NCI-H748 treated with DMSO at 0.1 percent for 48 hours (cell line): ENCODE measurements around the gene IBA57.
"Not testable (repeated sequence)": the region's sequence is repeated elsewhere in the genome, so short reads cannot be mapped to it uniquely, and the experiment has no call there.

Experiments used
- DNase-seq: peaks from one replicate; lab custom pipeline; 2025; lab: John Stamatoyannopoulos, UW

The IBA57 gene

DNA sequence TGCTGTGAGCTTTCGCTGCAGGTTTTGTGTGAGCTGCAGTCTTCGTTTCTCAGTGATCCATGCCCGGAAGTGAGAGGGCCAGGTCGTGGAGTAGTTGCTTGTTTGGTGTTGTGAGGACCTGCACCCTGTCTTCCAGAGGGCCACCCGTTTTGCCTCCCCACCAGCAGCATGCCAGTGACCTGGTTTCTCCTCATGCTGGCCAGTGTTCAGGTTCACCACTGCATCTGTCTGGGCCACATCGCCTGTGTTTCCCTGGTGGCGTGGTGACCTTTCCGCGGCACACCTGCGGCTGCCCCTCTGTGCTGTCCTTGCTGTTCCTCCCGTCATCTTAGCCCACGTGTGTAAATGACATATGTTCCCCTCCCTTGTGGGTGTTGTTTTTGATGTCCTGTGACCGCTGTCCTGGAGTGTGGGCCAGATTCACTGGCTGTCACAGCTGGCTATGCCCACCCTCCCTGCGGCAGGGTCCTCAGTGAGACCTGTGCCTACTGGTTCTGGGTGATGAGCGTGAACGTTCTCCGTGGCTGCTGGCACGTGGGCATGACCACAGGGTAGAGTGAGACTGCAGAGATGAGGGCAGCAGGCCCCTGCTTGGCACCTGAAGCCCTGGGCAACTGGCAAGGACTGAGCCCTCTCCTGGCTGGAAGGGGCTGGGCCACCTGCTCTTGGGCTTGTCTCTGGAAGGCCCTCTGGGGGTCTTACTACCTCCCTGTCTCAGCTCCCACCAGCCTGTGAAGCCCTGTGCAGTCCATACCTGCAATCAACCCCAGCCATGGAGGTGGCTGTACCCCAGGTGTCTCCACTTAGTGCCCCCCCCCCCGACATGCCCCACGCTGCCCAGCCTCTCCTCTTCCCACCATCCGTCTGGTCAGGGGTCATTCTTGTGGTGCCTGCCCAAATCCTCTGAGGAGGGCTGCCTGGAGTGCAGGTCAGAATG lies 7.3 kb downstream of the IBA57 start:
- DNase-seq: no peak

DNA sequence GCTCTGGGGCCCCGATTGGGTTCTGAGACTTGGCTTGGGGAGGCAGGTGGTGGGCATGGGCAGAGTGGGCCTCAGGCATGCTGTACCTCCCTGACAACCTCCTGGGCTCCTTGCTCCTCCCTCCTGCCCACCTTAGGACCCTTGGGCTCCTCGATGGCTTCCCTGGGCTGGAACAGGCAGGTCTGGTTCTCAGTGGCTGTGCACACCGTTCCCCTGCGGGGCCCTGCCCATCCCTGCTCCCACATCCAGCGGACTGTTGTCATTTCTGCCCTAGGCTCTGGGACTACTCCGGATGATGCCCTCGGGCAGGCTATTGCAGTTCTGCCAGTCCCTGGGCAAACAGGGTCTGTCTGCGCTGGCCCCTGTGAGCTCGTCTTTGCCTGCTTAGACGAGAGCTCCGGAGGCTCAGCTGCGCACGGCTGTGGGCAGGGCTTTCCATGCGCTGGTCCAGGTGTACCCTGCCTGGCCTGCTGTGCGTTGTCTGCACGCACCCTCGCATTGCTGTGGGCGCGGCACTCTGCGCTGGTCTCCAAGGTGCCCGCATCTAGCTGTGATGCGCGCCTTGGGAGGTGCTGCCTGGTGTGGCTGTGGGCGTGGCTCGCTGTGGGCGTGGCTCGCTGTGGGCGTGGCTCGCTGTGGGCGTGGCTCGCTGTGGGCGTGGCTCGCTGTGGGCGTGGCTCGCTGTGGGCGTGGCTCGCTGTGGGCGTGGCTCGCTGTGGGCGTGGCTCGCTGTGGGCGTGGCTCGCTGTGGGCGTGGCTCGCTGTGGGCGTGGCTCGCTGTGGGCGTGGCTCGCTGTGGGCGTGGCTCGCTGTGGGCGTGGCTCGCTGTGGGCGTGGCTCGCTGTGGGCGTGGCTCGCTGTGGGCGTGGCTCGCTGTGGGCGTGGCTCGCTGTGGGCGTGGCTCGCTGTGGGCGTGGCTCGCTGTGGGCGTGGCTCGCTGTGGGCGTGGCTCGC lies 8.2 kb downstream of the IBA57 start:
- DNase-seq: not testable (repeated sequence)

DNA sequence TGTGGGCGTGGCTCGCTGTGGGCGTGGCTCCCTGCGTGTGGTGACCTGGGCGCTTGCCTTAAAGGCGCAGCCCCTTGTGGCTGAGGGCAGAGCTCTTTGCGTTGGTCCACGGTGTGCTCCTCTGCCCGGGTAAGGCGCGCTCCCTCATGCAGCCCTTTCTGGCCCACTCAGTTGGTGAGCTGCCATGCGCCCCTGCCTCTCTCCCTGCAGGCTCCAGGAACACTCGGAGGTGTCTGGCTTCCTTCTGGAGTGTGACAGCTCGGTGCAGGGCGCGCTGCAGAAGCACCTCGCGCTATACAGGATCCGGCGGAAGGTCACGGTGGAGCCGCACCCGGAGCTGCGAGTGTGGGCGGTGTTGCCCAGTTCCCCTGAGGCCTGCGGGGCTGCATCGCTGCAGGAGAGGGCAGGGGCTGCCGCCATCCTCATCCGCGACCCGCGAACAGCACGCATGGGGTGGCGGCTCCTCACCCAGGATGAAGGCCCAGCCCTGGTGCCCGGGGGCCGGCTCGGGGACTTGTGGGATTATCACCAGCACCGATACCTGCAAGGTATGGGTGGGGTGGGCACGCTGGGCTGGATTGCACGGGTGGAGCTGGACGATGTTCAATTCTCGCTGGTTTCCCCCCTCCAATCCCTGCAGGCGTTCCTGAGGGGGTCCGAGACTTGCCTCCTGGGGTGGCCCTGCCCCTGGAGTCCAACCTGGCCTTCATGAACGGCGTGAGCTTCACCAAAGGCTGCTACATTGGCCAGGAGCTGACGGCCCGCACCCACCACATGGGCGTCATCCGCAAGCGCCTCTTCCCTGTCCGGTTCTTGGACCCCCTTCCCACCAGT lies 9.1 kb downstream of the IBA57 start:
- no peak for DNase-seq

DNA sequence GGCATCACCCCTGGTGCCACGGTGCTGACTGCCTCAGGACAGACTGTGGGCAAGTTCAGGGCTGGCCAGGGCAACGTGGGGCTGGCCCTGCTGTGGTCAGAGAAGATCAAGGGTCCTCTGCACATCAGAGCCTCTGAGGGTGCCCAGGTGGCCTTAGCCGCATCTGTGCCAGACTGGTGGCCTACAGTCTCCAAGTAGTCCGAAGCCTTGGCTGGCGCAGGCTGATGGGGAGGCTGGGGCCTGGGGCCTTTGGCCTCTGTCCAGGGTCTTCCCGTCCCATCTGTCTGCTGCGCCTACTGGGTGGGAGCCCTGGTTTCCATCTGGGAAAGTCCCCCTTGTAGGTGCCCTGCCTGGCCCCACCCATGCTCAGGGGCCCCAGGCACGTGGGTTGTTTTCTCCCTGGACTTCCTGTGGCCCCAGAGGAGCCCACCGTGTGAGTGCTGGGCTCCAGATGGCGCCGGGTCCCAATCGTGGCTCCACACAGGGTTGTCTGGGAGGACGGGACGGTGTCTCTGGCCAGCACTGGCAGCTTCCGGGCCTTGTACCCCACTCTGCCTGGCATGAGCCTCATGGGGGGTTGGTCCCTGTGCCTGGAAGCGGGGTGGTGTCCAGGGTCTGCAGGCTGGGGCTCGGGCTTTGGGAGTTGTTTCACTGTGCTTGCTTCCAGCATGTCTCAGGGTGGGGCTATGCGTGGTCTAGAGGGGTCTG lies 9.9 kb downstream of the IBA57 start:
- no peak for DNase-seq

DNA sequence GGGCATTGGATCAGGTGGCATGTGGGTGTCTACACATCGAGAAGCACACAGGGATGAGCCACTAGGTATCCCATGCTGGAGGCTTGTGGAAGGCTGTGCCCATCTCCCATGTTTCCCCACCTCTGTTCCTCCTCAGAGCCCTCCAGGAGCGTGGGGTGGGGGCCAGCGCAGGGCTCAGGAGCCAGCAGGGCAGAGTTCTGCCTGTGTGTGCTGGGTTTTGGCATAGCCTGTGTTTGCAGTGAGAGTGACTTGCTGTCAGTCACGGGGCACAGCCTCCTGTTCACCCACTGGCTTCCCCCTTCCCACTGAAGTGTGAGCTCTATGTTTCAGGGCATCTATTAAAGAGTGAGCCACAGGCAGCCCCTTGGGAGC lies 10.4 kb downstream of the IBA57 start:
- no peak for DNase-seq

DNA sequence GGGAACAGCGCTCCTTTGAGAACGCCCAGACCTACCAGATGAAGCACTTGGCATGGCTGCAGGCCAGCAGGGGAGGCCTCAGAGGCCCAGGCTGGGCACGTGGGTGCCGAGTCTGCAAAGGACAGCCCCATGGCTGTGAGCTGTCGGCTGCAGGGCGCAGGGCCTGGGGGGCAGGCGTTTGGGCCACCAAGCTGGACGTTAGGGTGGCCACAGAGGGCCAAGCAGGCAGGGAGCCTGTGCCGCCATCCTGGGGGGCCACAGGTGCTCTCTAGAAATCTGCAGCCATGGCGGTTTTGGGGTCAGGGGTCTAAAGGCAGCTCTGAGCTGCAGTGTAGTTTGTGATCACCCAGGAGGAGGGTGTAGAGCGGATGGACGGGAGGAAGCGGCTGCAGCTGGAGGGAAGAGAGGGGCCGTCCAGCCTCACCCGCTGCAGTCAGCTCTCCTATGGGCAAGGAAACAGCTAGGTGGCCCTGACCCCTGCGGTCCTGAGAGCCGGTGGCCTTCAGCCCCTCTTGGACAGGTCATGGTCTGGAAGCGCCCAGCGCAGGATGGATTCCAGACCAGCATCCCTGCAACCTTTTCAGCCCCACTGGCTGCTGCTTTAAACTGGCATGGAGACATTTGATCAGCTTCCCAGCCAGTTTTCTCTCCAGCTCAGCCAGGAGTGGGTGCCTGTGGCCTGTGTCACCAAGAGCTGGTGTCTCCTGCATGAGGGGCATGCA lies 11.0 kb downstream of the IBA57 start:
- no peak for DNase-seq

DNA sequence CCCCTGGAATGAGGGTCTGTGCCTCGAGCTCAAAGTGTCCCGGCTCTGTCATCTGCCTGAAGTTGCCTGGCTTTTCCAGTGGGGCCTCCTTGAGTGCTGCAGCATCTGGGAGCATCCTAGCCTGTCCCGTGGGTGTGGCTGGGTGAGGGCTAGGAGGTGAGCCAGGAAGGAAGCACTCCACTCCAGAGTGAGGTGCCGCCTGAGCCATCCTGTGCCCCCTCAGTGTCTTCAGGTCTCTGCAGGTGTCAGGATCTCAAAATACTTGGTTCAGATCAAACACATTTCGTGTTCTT lies 11.5 kb downstream of the IBA57 start:
- DNase-seq: no peak

DNA sequence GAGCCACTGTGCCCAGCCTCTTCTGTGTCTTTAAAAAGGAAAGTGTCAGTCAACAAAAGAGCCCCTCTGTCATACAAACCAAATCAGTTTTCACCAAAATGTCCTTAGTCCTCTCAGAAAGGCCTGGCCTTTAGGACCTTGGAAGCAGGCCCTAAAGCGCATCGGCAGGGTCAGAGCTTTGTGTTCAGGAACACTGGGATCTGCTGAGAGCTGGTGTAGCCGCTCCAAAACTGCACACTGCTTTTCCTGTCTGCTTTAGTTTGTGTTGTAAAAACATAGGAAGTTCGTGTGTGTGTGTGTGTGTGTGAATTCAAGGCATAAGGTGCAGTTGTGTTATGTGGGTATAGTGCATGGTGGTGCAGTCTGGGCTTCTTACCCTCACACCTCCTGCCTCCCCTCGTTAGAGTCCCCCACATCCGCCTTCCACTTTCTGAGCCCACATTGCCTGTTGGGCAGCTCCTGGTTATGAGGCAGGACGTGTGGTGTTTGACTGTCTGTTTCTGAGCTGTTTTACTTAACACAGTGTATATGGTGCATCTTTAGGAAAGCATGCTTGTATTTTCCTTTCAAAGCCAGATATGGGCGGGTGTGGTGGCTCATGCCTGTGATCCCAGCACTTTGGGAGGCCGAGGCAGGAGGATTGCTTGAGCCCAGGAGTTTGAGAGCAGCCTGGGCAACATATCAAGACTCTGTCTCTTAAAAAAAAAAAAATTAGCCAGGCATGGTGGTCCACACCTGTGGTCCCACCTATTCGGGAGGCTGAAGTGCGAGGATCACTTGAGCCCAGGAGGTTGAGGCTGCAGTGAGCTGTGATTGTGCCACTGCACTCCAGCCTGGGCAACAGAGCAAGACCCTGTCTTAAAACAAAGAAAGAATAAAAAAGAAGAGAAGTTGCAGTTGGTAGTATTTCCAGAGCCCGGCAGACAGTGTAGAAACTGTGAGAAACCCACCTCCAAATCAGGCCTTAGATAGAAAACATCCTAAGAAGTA lies 12.4 kb downstream of the IBA57 start:
- no peak for DNase-seq

DNA sequence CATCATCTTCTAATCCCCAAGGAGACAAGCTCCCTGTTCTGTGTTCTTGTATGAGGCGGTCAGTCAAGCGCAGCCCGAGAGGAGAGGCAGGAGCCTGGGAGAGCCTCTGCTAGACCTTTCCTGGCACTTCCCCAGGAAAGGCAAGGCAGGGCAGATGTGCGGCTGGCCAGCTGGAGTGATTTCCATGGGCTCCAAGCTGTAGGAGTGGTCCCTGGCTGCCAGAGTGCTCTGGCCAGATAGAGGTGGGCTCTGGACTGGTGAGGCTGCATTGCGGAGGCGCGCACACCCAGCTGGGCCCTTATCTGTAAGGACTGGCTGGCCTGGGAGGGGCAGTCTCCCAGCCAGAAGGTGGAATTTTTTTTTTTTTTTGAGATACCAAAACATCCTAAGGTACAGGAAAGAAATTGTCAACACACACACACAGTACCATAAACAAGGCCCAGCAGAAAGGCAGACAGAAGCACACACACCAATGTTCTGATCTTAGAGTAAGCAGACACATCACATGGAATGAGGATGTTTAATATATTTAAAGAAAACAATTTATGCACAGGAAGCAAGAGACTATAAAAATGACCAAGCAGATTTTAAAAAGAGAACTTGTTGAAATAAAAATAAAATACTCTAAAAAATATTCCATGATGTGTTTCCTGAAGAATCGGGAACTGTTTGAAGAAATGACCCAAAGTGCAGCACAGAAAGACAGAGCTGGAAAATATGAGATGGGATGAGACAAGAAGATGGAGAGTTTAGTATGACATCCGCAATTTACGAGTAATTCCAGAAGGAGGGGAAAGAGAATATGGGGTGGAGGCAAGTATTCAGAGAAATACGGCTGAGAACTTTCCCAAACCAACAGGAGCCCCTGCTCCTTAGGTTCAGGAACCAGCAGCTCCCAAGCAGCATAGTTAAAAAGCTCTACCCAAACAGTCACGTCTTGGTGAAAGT lies 13.4 kb downstream of the IBA57 start:
- no peak for DNase-seq

DNA sequence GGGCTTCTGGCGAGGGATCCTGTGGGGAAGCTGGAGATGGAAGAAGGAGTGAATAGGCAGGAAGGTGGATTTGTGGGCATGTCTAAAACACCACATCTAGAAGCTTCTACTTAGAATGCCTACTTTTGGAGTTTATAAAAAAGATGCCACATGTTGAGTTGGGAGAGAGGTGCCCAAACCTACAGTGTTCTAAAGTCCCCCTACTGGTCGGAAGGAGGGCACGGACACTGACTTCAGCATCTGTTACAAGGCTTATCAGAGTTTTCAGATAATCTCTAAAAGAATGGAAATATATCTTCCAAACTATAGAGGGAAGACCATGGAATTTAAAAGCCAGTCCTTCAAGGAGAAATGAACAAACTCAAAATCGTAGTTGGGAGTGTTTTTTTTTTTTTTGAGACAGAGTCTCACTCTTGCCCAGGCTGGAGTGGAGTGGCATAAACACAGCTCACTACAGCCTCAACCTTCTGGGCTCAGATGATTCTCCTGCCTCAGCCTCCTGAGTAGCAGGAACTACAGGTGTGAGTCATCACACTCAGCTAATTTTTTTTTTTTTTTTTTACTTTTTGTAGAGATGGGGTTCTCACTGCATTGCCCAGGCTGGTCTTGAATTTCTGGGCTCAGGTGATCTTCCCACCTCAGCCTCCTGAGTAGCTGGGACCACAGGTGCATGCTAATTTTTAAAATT lies 14.8 kb downstream of the IBA57 start:
- no peak for DNase-seq

DNA sequence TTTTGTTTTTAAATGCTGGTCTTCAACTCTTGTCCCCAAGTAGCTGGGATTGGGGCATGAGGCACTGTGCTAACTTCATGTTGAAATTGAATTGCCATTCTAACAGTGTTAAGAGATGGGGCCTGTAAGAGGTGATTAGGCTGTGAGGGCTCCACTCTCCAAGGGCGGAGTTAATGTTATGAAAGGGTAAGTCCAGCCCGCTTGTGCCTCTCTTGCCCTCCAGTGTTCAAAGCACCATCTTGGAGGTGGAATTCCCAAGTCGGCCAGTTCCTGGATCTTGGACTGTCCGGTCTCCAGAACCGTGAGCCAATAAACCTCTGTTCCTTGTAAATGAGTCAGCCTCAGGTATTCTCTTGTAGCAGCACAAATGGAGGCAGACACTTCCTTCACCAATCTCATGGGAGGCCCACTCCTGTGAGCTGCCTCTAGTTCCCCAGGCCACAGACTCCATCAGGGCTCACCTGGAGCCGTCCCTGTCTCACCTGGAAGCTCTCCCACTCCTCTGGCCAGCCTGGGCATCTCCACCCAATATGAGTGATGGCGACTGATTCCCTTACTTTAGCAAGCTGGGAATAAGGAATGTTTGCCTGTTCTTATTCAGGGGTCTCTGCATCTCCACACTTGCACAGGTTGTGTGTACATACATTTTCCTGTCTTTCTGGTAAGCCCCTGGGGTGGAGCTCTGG lies 15.5 kb downstream of the IBA57 start:
- DNase-seq: no peak

DNA sequence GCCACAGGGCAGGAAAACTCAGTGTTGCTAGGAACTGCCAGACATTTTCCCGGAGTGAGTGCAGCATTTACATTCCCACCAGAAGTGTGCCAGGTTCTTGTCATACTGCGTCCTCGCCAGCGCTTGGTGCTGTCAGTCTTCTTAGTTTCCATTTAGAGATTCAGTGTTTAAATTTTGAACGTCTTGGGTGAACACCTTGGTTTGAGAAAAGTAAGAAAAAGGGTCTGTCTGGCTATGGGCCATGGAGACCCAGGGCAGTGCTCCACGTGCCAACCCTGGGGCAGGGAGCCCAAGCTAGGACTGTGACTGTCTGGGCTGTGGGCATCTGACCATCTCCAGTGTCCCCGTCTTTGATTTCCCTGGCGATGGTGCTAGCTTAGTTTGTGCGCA lies 16.0 kb downstream of the IBA57 start:
- DNase-seq: no peak

DNA sequence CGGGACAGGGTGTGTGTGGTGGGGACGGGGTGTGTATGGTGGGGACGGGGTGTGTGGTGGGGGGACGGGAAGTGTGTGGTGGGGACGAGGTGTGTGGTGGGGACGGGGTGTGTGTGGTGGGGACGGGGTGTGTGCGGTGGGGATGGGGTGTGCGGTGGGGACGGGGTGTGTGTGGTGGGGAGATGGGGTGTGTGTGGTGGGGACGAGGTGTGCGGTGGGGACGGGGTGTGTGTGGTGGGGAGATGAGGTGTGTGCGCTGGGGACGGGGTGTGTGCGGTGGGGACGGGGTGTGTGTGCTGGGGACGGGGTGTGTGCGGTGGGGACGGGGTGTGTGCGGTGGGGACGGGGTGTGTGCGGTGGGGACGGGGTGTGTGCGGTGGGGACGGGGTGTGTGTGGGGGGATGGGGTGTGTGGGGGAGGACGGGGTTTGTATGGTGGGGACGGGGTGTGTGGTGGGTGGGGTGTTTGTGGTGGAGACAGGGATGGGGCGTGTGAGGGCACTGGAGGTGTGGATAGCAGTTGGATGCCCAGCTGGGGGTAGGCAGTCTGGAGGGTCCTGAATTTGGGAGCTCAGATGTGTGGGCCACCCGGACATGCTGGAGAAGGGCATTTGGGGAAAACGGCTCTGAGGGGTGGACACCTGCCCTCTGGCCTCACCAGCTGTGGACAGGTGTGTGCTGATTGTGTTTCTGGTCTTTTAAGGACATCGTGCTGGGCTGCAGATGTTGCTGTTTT lies 16.9 kb downstream of the IBA57 start:
- no peak for DNase-seq

DNA sequence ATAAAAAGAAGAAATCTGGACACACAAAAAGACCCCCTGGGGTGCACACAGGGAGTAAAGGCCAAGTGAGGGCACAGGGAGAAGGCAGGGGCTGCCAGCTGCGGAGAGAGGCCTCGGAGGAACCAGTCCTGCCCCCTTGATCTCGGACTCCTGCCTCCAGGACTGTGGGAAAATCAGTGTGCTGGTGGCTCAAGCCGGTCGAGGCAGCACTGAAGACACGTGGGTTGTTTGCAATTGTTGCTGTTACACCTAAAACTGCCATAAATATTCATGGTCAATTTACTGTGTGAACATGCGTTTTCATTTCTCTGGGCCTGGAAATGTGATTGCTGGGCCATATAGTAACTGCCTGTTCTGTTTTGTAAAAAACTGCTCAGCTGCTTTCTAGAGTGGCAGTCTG lies 18.5 kb downstream of the IBA57 start:
- no peak for DNase-seq

DNA sequence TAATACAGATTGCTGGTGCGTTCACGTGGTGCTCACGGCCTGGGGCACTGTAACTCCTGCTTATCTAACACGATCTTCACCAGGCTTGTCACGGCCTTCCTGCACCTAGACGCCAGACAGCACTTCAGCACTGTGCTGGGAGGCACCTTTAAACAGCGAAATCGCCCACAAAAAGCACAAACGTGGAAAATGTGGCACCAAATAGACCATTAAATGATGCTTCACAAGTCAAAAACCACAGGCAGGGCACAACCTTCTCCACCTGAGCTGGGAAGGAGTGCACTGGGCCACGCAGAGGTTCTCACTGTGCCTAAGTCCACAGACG lies 20.0 kb downstream of the IBA57 start:
- no peak for DNase-seq

DNA sequence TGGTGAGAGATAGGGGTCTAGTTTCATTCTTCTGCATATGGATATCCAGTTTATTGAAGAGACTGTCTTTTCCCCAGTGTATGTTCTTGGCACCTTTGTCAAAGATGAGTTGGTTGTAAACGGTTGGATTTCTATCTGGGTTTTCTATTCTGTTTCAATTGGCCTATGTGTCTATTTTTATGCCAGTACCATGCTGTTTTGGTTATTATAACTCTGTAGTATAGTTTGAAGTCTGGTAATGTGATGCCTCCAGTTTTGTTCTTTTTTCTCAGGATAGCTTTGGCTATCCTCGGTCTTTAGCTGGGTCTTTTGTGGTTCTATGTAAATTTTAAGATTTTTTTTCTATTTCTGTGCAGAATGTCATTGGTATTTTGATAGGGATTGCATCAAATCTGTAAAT lies 22.6 kb downstream of the IBA57 start:
- DNase-seq: not testable (repeated sequence)

DNA sequence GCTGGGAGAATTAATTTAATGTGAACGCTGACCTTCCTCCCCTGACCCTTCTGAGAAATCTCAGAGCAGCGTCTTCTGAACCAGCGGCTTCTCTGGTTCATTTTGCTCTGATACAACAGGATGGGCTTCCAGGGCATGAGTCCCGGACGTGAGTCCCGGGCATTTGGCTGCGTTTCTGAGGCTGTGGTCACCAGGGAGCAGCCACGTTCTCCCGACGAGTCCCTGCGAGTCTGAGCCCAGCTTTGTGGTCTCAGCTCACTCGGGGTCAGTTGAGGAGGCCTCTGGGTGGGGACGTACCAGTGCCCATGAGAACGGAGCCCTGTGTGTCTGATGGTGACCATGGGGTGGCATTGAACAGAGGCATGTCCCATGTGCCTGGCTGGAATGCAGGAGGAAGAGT lies 24.6 kb downstream of the IBA57 start:
- DNase-seq: no peak
